Endothelial cell of umbilical vein (primary cell): ENCODE measurements around the gene NT5DC1. TPM values are rescaled to one million over a fixed set of nuclear protein-coding genes. Genes with fewer than 3 reads are reported as not detected.

ENCODE experiments used
- BruUV-seq: library from RNA; stranded (reverse); fragments of 400-500 nt; replicated peaks from 2 replicates; lab custom pipeline; 2021; lab: Mats Ljungman, UMichigan
- CTCF ChIA-PET: fragments of 300-600, 350-600 bp; sonication (Branson Sonifier 250); formaldehyde crosslinking; loops from one replicate; lab custom pipeline; 2021; ENCODE audit warnings: antibody characterized with exemption, inconsistent platforms; lab: Charles Lee
- POLR2A ChIA-PET: fragments of 300-600, 350-600 bp; sonication (Branson Sonifier 250); formaldehyde crosslinking; loops from one replicate; lab custom pipeline; 2021; ENCODE audit warnings: antibody characterized with exemption, inconsistent platforms; lab: Charles Lee
- DNase-seq: peaks from one replicate; pipeline ENCODE4 v3.0.0-alpha.2; 2011; ENCODE audit warnings: low read depth, low spot score
- FAIRE-seq: peaks from 2 replicates; lab custom pipeline; 2011; peaks lifted over from hg19 to GRCh38; lab: Jason Lieb, UNC
- H2AFZ ChIP-seq: 2 replicates; pipeline ENCODE4 v1.6.0; 2012; ENCODE audit warnings: low read depth, low read length, control low read depth, inconsistent platforms
- H3K27ac ChIP-seq: 2 replicates; pipeline ENCODE4 v1.5.1; 2011; ENCODE audit warnings: low read depth, mild to moderate bottlenecking, control low read depth, low read length, moderate library complexity; ENCODE audit not compliant: insufficient read depth
- H3K27me3 ChIP-seq, 2 experiments: 2 replicates each; pipeline versions ENCODE4 v1.6.0 to v1.6.1; 2011; ENCODE audit warnings: low read length in 2 of 2, mixed read lengths in 1 of 2; ENCODE audit not compliant: control insufficient read depth in 2 of 2, insufficient read depth in 2 of 2
- H3K36me3 ChIP-seq, 2 experiments: 2 replicates in 1 of 2; 3 replicates in 1 of 2; pipeline ENCODE4 v1.5.1; 2011; ENCODE audit warnings: low read length in 2 of 2, mild to moderate bottlenecking in 1 of 2, moderate library complexity in 1 of 2; ENCODE audit not compliant: control insufficient read depth in 2 of 2, insufficient read depth in 2 of 2; ENCODE audit errors: extremely low read depth in 1 of 2
- H3K4me1 ChIP-seq: 3 replicates; pipeline ENCODE4 v1.5.1; 2011; ENCODE audit warnings: mild to moderate bottlenecking, low read length; ENCODE audit not compliant: control insufficient read depth, insufficient read depth; ENCODE audit errors: extremely low read depth
- H3K4me2 ChIP-seq: 2 replicates; pipeline ENCODE4 v1.6.1; 2011; ENCODE audit warnings: low read length, control low read depth, mixed read lengths; ENCODE audit not compliant: insufficient read depth
- H3K4me3 ChIP-seq, 3 experiments: fragments of 200-600 bp in 1 of 3; sonication (generic), shearing (Covaris generic) in 1 of 3; replicated peaks in 1 of 3; 2 replicates each; pipeline ENCODE4 v1.5.1; 2011 to 2016; ENCODE audit warnings: control low read depth in 3 of 3, low read length in 3 of 3, mild to moderate bottlenecking in 2 of 3, inconsistent platforms in 1 of 3, low read depth in 1 of 3, moderate library complexity in 1 of 3; ENCODE audit not compliant: insufficient read depth in 1 of 3
- H3K79me2 ChIP-seq: 2 replicates; pipeline ENCODE4 v1.6.0; 2012; ENCODE audit warnings: low read length, inconsistent platforms; ENCODE audit not compliant: control insufficient read depth, insufficient read depth
- H3K9ac ChIP-seq: replicated peaks from 2 replicates; pipeline ENCODE3; 2011; ENCODE audit warnings: low read length, control low read depth; ENCODE audit not compliant: insufficient read depth; ENCODE audit errors: extremely low read depth
- H3K9me1 ChIP-seq: replicated peaks from 3 replicates; pipeline ENCODE4 v1.6.0; 2011; ENCODE audit warnings: mild to moderate bottlenecking, low read length; ENCODE audit not compliant: control insufficient read depth, insufficient read depth; ENCODE audit errors: extremely low read depth
- H3K9me3 ChIP-seq: replicated peaks from 2 replicates; pipeline ENCODE4 v1.5.1; 2012; ENCODE audit warnings: low read length, inconsistent platforms; ENCODE audit not compliant: control insufficient read depth, insufficient read depth
- H4K20me1 ChIP-seq: replicated peaks from 2 replicates; pipeline ENCODE3; 2011; ENCODE audit warnings: mild to moderate bottlenecking, low read length; ENCODE audit not compliant: control insufficient read depth, insufficient read depth; ENCODE audit errors: extremely low read depth
- EZH2 ChIP-seq: IDR thresholded peaks from 2 replicates; pipeline ENCODE4 v1.6.1; 2012; ENCODE audit warnings: borderline replicate concordance, low read depth, mild to moderate bottlenecking, moderate library complexity, low read length, inconsistent platforms; ENCODE audit not compliant: severe bottlenecking
- FOS ChIP-seq: IDR thresholded peaks from 2 replicates; pipeline ENCODE4 v1.6.1; 2011; ENCODE audit warnings: mild to moderate bottlenecking, low read length, moderate library complexity, borderline replicate concordance; ENCODE audit not compliant: insufficient read depth
- JUN ChIP-seq: IDR thresholded peaks from 2 replicates; pipeline ENCODE4 v1.6.1; 2011; ENCODE audit warnings: borderline replicate concordance, low read depth; ENCODE audit not compliant: insufficient read length, insufficient read depth
- MYC ChIP-seq: IDR thresholded peaks from one replicate; pipeline ENCODE4 v1.6.1; 2011; ENCODE audit warnings: mild to moderate bottlenecking, low read depth, low read length
- POLR2A ChIP-seq: IDR thresholded peaks from 2 replicates; pipeline ENCODE4 v1.6.1; 2012; ENCODE audit warnings: low read depth, mild to moderate bottlenecking, control low read depth, low read length
- POLR2AphosphoS5 ChIP-seq: IDR thresholded peaks from 2 replicates; pipeline ENCODE4 v1.6.1; 2012; ENCODE audit warnings: low read depth, mild to moderate bottlenecking, control low read depth, low read length, moderate library complexity; ENCODE audit not compliant: insufficient read depth
- dilution Hi-C: fragments of 300-500 bp; cut with MboI; formaldehyde crosslinking; loops from one replicate; pipeline ENCODE4 v1.15.0; 2019; ENCODE audit warnings: low sequenced_read_pairs; ENCODE audit not compliant: extremely low pct_ligation_motif_present
- intact Hi-C: fragments of 100-400 bp; cut with micrococcal nuclease; formaldehyde crosslinking; loops from one replicate; pipeline ENCODE4 v1.10.0; 2022
- polyA plus RNA-seq, 4 experiments: library from polyadenylated mRNA; depleted of rRNA in 3 of 4; stranded (reverse) in 3 of 4; unstranded in 1 of 4; fragments of >200 nt; gene quantifications; 2 replicates each; pipeline versions ENCODE4 v1.2.1 to v1.2.3, GENCODE V29; 2011 to 2012; ENCODE audit warnings: missing spikeins in 1 of 4
- total RNA-seq: library from RNA; stranded (reverse); gene quantifications from 2 replicates; pipeline ENCODE4 v1.2.3, GENCODE V29; 2021
- TF ChIP-seq, protein P1 (sequence below): IDR thresholded peaks from 2 replicates; pipeline ENCODE4 v1.6.1; 2011; ENCODE audit not compliant: insufficient read depth, insufficient read length
- TF ChIP-seq, protein P2 (sequence below), 2 donors: IDR thresholded peaks; 1 replicate in 1 of 2; 2 replicates in 1 of 2; pipeline ENCODE4 v1.5.1; 2011; ENCODE audit warnings: low read length in 2 of 2, mild to moderate bottlenecking in 2 of 2, moderate library complexity in 2 of 2, control low read depth in 1 of 2, inconsistent platforms in 1 of 2, low read depth in 1 of 2; ENCODE audit not compliant: insufficient read depth in 1 of 2; ENCODE audit errors: extremely low read depth in 1 of 2

Gene NT5DC1
- total and polyA plus RNA-seq, 2 donors (not counting 3 experiments of a cell fraction or from before 2014, with no cell fraction given): 11.3 to 24.3 TPM

DNA sequence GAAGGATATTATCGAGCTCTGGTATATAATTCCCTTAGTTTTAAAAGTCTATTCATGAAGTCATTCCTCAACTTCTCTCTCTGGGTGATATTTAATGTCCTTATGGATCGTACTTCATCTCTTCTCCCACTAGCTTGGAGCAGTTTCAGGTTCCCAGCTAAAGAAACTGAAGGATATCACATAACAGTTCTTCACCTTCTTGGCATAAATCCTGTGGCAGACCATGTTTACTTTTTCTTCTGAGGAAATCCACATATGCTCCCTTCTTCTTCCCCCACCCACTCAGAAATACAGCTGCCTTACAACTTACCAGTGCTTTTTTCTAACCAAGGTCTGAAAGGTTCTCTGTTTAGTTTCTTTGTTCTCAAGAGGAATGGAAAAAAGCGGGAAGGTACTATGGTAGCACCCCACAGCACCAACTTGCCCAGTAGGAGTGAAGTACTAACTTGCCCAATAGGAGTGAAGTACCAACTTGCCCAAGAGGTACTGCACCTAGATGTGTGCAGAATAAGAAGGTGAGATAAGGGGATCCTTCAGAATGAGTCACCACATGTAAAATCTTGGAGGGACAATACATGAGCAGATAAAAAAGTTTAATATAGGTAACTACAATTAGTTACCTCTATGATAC is 100.1 kb downstream of the NT5DC1 start:
- no peak overlapping the region for H2AFZ ChIP-seq
- FAIRE-seq: no peak

More for the DNA sequence above, 100.1 kb downstream of the NT5DC1 start:
- H3K27me3 ChIP-seq: no peaks in the 10 kb centered on the region
- no peaks in the 10 kb centered on the region for H3K36me3 ChIP-seq
- no peaks in the 10 kb centered on the region for H3K4me1 ChIP-seq
- no peak for DNase-seq
- H3K9me3 ChIP-seq: no peaks in the 10 kb centered on the region
- H4K20me1 ChIP-seq: no peaks in the 10 kb centered on the region
- no peak overlapping the region for H3K27ac ChIP-seq
- no peak overlapping the region for H3K9ac ChIP-seq
- ChIA-PET CTCF (no interaction called here), POLR2A (interaction anchor here (0.6 kb wide), 1 partner anchor 142 kb away, joined by 4 read pairs; no protein-coding TSS in a partner anchor)
- H3K4me3 ChIP-seq: no peak overlapping the region
- BruUV-seq: no TSS peak
- no peak overlapping the region for H3K4me2 ChIP-seq
- intact Hi-C loops: no loop called here
- no peaks in the 10 kb centered on the region for H3K79me2 ChIP-seq
- TF ChIP-seq, protein P1, sequence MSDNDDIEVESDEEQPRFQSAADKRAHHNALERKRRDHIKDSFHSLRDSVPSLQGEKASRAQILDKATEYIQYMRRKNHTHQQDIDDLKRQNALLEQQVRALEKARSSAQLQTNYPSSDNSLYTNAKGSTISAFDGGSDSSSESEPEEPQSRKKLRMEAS: no peak
- TF ChIP-seq POLR2A (no peak), FOS (no peak), POLR2AphosphoS5 (no peak), JUN (no peak), MYC (no peak), EZH2 (no peak)
- TF ChIP-seq, protein P2, sequence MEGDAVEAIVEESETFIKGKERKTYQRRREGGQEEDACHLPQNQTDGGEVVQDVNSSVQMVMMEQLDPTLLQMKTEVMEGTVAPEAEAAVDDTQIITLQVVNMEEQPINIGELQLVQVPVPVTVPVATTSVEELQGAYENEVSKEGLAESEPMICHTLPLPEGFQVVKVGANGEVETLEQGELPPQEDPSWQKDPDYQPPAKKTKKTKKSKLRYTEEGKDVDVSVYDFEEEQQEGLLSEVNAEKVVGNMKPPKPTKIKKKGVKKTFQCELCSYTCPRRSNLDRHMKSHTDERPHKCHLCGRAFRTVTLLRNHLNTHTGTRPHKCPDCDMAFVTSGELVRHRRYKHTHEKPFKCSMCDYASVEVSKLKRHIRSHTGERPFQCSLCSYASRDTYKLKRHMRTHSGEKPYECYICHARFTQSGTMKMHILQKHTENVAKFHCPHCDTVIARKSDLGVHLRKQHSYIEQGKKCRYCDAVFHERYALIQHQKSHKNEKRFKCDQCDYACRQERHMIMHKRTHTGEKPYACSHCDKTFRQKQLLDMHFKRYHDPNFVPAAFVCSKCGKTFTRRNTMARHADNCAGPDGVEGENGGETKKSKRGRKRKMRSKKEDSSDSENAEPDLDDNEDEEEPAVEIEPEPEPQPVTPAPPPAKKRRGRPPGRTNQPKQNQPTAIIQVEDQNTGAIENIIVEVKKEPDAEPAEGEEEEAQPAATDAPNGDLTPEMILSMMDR (IDR thresholded peaks at IDR 0.05; ENCODE audit: extremely low read depth in 1 of 2, insufficient read depth in 1 of 2, low read depth in 1 of 2, low read length in 2 of 2): no peak
- dilution Hi-C loops: no loop called here
- H3K9me1 ChIP-seq: no peaks in the 10 kb centered on the region
